Right lobe of liver (tissue), 6 donors: Measurements from ENCODE around the gene TRIM34. TPM values are rescaled to one million over a fixed set of nuclear protein-coding genes. Genes with fewer than 3 reads are reported as not detected.
"Not testable (repeated sequence)": the region's sequence is repeated elsewhere in the genome, so short reads cannot be mapped to it uniquely, and the experiment has no call there.

Source experiments
- ATAC-seq, 4 donors: fragments of 200-7000 bp; cut with Tn5 transposase; one replicate each; pipeline ENCODE4 v1.9.1; 2020; ENCODE audit warnings: mild to moderate bottlenecking in 4 of 4, moderate library complexity in 4 of 4
- DNase-seq, 3 donors: peaks; one replicate each; pipeline ENCODE4 v3.0.0-alpha.2; 2020
- H3K27ac ChIP-seq, 3 donors: fragments of 200-600 bp; one replicate each; pipeline ENCODE4 v1.8.0; 2022
- H3K27me3 ChIP-seq, 2 donors: fragments of 200-600 bp; one replicate each; pipeline ENCODE4 v1.8.0; 2022
- H3K36me3 ChIP-seq, 4 donors: fragments of 200-600 bp; sonication (generic) in 1 of 4; one replicate each; pipeline versions ENCODE4 v1.5.1 to v1.8.0; 2017 to 2022; ENCODE audit warnings: control low read depth in 1 of 4
- H3K4me1 ChIP-seq, 4 donors: fragments of 200-600 bp; sonication (generic) in 1 of 4; one replicate each; pipeline versions ENCODE4 v1.5.1 to v1.8.0; 2017 to 2022; ENCODE audit warnings: control low read depth in 1 of 4
- H3K4me3 ChIP-seq, 3 donors: fragments of 200-600 bp; one replicate each; pipeline ENCODE4 v1.8.0; 2022
- H3K9me3 ChIP-seq, 4 donors: fragments of 200-600 bp; sonication (generic) in 1 of 4; one replicate each; pipeline versions ENCODE4 v1.5.1 to v1.8.0; 2017 to 2022; ENCODE audit warnings: control low read depth in 1 of 4
- CTCF ChIP-seq, 4 donors: fragments of 200-600 bp in 3 of 4; fragments of 450-650 bp in 1 of 4; IDR thresholded peaks; one replicate each; pipeline versions ENCODE4 v1.5.1 to v1.8.0; 2016 to 2022; ENCODE audit warnings: antibody characterized with exemption in 4 of 4, mild to moderate bottlenecking in 2 of 4
- POLR2A ChIP-seq: fragments of 450-650 bp; IDR thresholded peaks from one replicate; pipeline ENCODE4 v1.6.1; 2017; ENCODE audit warnings: antibody characterized with exemption, mild to moderate bottlenecking
- WGBS: methylation state at CpG from one replicate; pipeline ENCODE4 v1.1.6; 2018; ENCODE audit warnings: low coverage, low lambda C conversion rate; ENCODE audit not compliant: insufficient coverage; ENCODE audit errors: missing lambda C conversion rate; 5-methylcytosine and 5-hydroxymethylcytosine counted together
- intact Hi-C, 2 donors: fragments of 100-400 bp; cut with DNase I; formaldehyde crosslinking; loops; one replicate each; pipeline versions ENCODE4 v1.11.2 to v1.14.1; 2022
- total RNA-seq, 6 experiments: library from RNA; depleted of rRNA in 2 of 6; stranded (reverse); fragments of >200 nt in 2 of 6; fragmentation: NEBNext Ultra II Directional in 3 of 6; extraction: Animal tissue kit (Norgen Biotek cat#: 25700) in 3 of 6; gene quantifications; one replicate each; pipeline versions ENCODE4 v1.1.0 to v1.2.4, GENCODE V29; 2016 to 2023
- donor health status: DM: no; HTN: yes; CAD: no.
- donor health status: DM: no; HTN: no; CAD: no.
- donor health status: DM: no; HTN: no; CAD: no.
- donor health status: DM: no; HTN: yes; CAD: no.
- donor health status: DM: no; HTN: yes; CAD: no.

TRIM34 gene
- total RNA-seq, 6 experiments from 2014 or later = 0.93 to 3.3 (median 2.3) TPM

- DNase-seq (no peak), ATAC-seq (no peak)
- Histone ChIP-seq H3K4me3 (no peak overlapping the region), H3K36me3 (no peaks in the 10 kb centered on the region), H3K27ac (no peak overlapping the region), H3K9me3 (no peaks in the 10 kb centered on the region), H3K27me3 (no peaks in the 10 kb centered on the region), H3K4me1 (no peaks in the 10 kb centered on the region)
- 65% methylated on average over 4 of the region's 4 CpGs for WGBS
- intact Hi-C loops = no loop called here
- TF ChIP-seq POLR2A (no peak), CTCF (IDR thresholded peaks at IDR 0.05) (no peak)
Observed at GRCh38 chr11:5581014-5581413, 43.8 kb upstream of the TRIM34 start.

- H3K9me3 ChIP-seq, H3K27me3 ChIP-seq, intact Hi-C loops, H3K4me3 ChIP-seq, H3K36me3 ChIP-seq, ATAC-seq, DNase-seq, H3K27ac ChIP-seq, H3K4me1 ChIP-seq: not testable (repeated sequence)
- WGBS = 83% methylated on average over 5 of the region's 5 CpGs
Observed at GRCh38 chr11:5584458-5584857, 40.3 kb upstream of the TRIM34 start.

GRCh38 chr11:5589906-5590305 lies 34.9 kb upstream of the TRIM34 start:
- H3K27ac ChIP-seq, ATAC-seq, H3K4me3 ChIP-seq, intact Hi-C loops, H3K9me3 ChIP-seq, H3K4me1 ChIP-seq, H3K36me3 ChIP-seq, DNase-seq, H3K27me3 ChIP-seq: not testable (repeated sequence)
- WGBS = 89% methylated on average over 3 of the region's 31 CpGs

- no peak for DNase-seq
- Histone ChIP-seq H3K36me3 (no peaks in the 10 kb centered on the region), H3K4me1 (no peaks in the 10 kb centered on the region), H3K27me3 (no peaks in the 10 kb centered on the region), H3K27ac (no peak overlapping the region), H3K9me3 (no peaks in the 10 kb centered on the region), H3K4me3 (no peak overlapping the region)
- no peak for ATAC-seq
- 47% methylated on average over 3 of the region's 3 CpGs for WGBS
- intact Hi-C loops = no loop called here
- TF ChIP-seq CTCF (IDR thresholded peaks at IDR 0.05) = no peak
- no peak for TF ChIP-seq POLR2A
Observed at GRCh38 chr11:5591613-5592012, 33.2 kb upstream of the TRIM34 start.

GRCh38 chr11:5592615-5593014 lies 32.2 kb upstream of the TRIM34 start:
- Histone ChIP-seq H3K36me3 (no peaks in the 10 kb centered on the region), H3K27ac (no peak overlapping the region), H3K27me3 (no peaks in the 10 kb centered on the region), H3K4me1 (peaks cover 0 to 7% (median 0%) of the 10 kb centered on the region in 4 donors), H3K9me3 (no peaks in the 10 kb centered on the region), H3K4me3 (no peak overlapping the region)
- intact Hi-C loops = no loop called here
- DNase-seq (no peak), ATAC-seq (no peak)
- no peak for TF ChIP-seq CTCF (IDR thresholded peaks at IDR 0.05)
- TF ChIP-seq POLR2A = no peak
- WGBS = 88% methylated on average over 4 of the region's 5 CpGs

- no peaks in the 10 kb centered on the region for H3K36me3 ChIP-seq
- ATAC-seq (no peak), DNase-seq (no peak)
- no peaks in the 10 kb centered on the region for H3K27me3 ChIP-seq
- H3K4me1 ChIP-seq = peaks cover 0 to 7% (median 0%) of the 10 kb centered on the region in 4 donors
- WGBS = 50% methylated on average over 1 of the region's 1 CpG
- H3K9me3 ChIP-seq = no peaks in the 10 kb centered on the region
- H3K27ac ChIP-seq = no peak overlapping the region
- intact Hi-C loops = no loop called here
- TF ChIP-seq POLR2A (no peak), CTCF (IDR thresholded peaks at IDR 0.05) (no peak)
- no peak overlapping the region for H3K4me3 ChIP-seq
Observed at GRCh38 chr11:5593146-5593545, 31.7 kb upstream of the TRIM34 start.
